HCT116 (cell line): ENCODE measurements around the gene KCNQ1OT1. TPM values are rescaled to one million over a fixed set of nuclear protein-coding genes. Genes with fewer than 3 reads are reported as not detected.

Experiments used
- ATAC-seq: fragments of 200-7000 bp; cut with Tn5 transposase; 2 replicates; pipeline ENCODE4 v1.9.1; 2020; ENCODE audit warnings: mild to moderate bottlenecking, moderate library complexity
- BruUV-seq: library from RNA; stranded (reverse); fragments of 400-500 nt; replicated peaks from 2 replicates; lab custom pipeline; 2021; lab: Mats Ljungman, UMichigan
- CTCF ChIA-PET: fragments of 300-600 bp; sonication (Branson Sonifier 250); formaldehyde crosslinking; loops from one replicate; lab custom pipeline; 2021; ENCODE audit warnings: antibody characterized with exemption; lab: Charles Lee
- POLR2A ChIA-PET: fragments of 300-600, 350-600 bp; sonication (Branson Sonifier 250); formaldehyde crosslinking; loops from one replicate; lab custom pipeline; 2021; ENCODE audit warnings: antibody characterized with exemption; lab: Charles Lee
- RAD21 ChIA-PET, 2 experiments: fragments of 300-600 bp; sonication (Branson Sonifier 250); formaldehyde crosslinking; loops; one replicate each; lab custom pipeline; 2023; ENCODE audit warnings: low total read pairs in 2 of 2; ENCODE audit not compliant: uncharacterized antibody in 2 of 2, unreplicated experiment in 2 of 2, low non-redundant PET in 1 of 2; lab: Charles Lee
- DNase-seq: peaks from one replicate; pipeline ENCODE4 v3.0.0-alpha.2; 2010; ENCODE audit warnings: low read depth, low spot score
- H2AFZ ChIP-seq: fragments of 200-600 bp; shearing (Covaris generic), sonication (generic); 2 replicates; pipeline ENCODE4 v1.6.1; 2017; ENCODE audit warnings: low read depth, mixed run types, mixed read lengths, antibody characterized with exemption, low read length; ENCODE audit not compliant: poor library complexity, severe bottlenecking
- H3K27ac ChIP-seq: 2 replicates; pipeline ENCODE4 v1.5.1; 2012; ENCODE audit warnings: low read depth, low read length
- H3K27me3 ChIP-seq: fragments of 200-600 bp; sonication (generic); 2 replicates; pipeline ENCODE4 v1.6.1; 2016; ENCODE audit warnings: mixed run types, low read length, mixed read lengths; ENCODE audit not compliant: insufficient read depth
- H3K36me3 ChIP-seq, 2 experiments: fragments of 200-500 bp in 1 of 2; fragments of 200-600 bp in 1 of 2; sonication (Bioruptor generic) in 1 of 2; sonication (generic) in 1 of 2; 2 replicates each; pipeline versions ENCODE4 v1.5.1 to v1.6.1; 2014 to 2016; ENCODE audit warnings: low read length in 2 of 2, inconsistent platforms in 1 of 2, mixed read lengths in 1 of 2, mixed run types in 1 of 2; ENCODE audit not compliant: insufficient read depth in 2 of 2, control insufficient read depth in 1 of 2
- H3K4me1 ChIP-seq, 2 experiments: fragments of 200-600 bp in 1 of 2; sonication (generic) in 1 of 2; 2 replicates each; pipeline versions ENCODE4 v1.5.1 to v1.6.1; 2012 to 2017; ENCODE audit warnings: low read length in 2 of 2, inconsistent platforms in 1 of 2, mild to moderate bottlenecking in 1 of 2, mixed read lengths in 1 of 2, mixed run types in 1 of 2, moderate library complexity in 1 of 2; ENCODE audit not compliant: insufficient read depth in 2 of 2, control insufficient read depth in 1 of 2
- H3K4me2 ChIP-seq: fragments of 200-600 bp; sonication (generic); 2 replicates; pipeline ENCODE4 v1.6.1; 2017; ENCODE audit warnings: mixed run types, low read length, mixed read lengths
- H3K4me3 ChIP-seq, 2 experiments: fragments of 200-600 bp in 1 of 2; sonication (generic) in 1 of 2; replicated peaks in 1 of 2; 2 replicates each; pipeline ENCODE4 v1.5.1; 2011 to 2016; ENCODE audit warnings: low read length in 2 of 2, control low read depth in 1 of 2, low read depth in 1 of 2, mild to moderate bottlenecking in 1 of 2, mixed read lengths in 1 of 2, mixed run types in 1 of 2
- H3K79me2 ChIP-seq: fragments of 200-600 bp; sonication (generic); 2 replicates; pipeline ENCODE4 v1.6.1; 2017; ENCODE audit warnings: mild to moderate bottlenecking, mixed run types, low read length, moderate library complexity, mixed read lengths; ENCODE audit not compliant: insufficient read depth
- H3K9ac ChIP-seq: fragments of 200-600 bp; sonication (generic); 2 replicates; pipeline ENCODE4 v1.6.1; 2016; ENCODE audit warnings: low read length, mixed read lengths
- H3K9me2 ChIP-seq: fragments of 200-600 bp; sonication (generic), shearing (Covaris generic); 2 replicates; pipeline ENCODE4 v1.6.1; 2017; ENCODE audit warnings: mixed run types, mild to moderate bottlenecking, moderate library complexity; ENCODE audit not compliant: insufficient read depth
- H3K9me3 ChIP-seq, 2 experiments: fragments of 200-500 bp in 1 of 2; fragments of 200-600 bp in 1 of 2; sonication (Bioruptor generic) in 1 of 2; sonication (generic) in 1 of 2; 2 replicates each; pipeline ENCODE4 v1.6.1; 2014 to 2017; ENCODE audit warnings: low read length in 2 of 2, mixed read lengths in 2 of 2, inconsistent platforms in 1 of 2, low read depth in 1 of 2, mild to moderate bottlenecking in 1 of 2, mixed run types in 1 of 2, moderate library complexity in 1 of 2; ENCODE audit not compliant: control insufficient read depth in 1 of 2, insufficient read depth in 1 of 2
- H4K20me1 ChIP-seq: fragments of 200-600 bp; sonication (generic), shearing (Covaris generic); 2 replicates; pipeline ENCODE4 v1.6.1; 2017; ENCODE audit warnings: mixed run types, mild to moderate bottlenecking, moderate library complexity; ENCODE audit not compliant: insufficient read depth
- CBX3 ChIP-seq: IDR thresholded peaks from 2 replicates; pipeline ENCODE4 v1.6.1; 2012; ENCODE audit warnings: low read depth
- JUND ChIP-seq: IDR thresholded peaks from 2 replicates; pipeline ENCODE4 v1.6.1; 2012
- SP1 ChIP-seq: IDR thresholded peaks from 2 replicates; pipeline ENCODE4 v1.6.1; 2012; ENCODE audit warnings: low read depth
- TCF7L2 ChIP-seq: IDR thresholded peaks from 2 replicates; pipeline ENCODE4 v1.7.0; 2011; ENCODE audit warnings: borderline replicate concordance, inconsistent platforms; ENCODE audit not compliant: insufficient read depth, insufficient read length; ENCODE audit errors: extremely low read depth
- ZFX ChIP-seq: fragments of 450-650 bp; IDR thresholded peaks from 2 replicates; pipeline ENCODE4 v1.6.1; 2017
- intact Hi-C: fragments of 100-400 bp; cut with micrococcal nuclease; formaldehyde crosslinking; loops from 2 replicates; pipeline ENCODE4 v1.10.0; 2022
- total RNA-seq: library from RNA; stranded (reverse); gene quantifications from one replicate; pipeline ENCODE4 v1.2.1, GENCODE V29; 2021; ENCODE audit not compliant: unreplicated experiment
- TF ChIP-seq, protein P1 (sequence below): IDR thresholded peaks from 2 replicates; pipeline ENCODE4 v1.6.1; 2012; ENCODE audit warnings: low read depth
- TF ChIP-seq, protein P2 (sequence below): IDR thresholded peaks from 2 replicates; pipeline ENCODE4 v1.6.1; 2012
- TF ChIP-seq, protein P3 (sequence below): IDR thresholded peaks from 2 replicates; pipeline ENCODE4 v1.6.1; 2012

KCNQ1OT1 gene
- total RNA-seq, 1 experiment from 2014 or later = 1.1 TPM

DNA sequence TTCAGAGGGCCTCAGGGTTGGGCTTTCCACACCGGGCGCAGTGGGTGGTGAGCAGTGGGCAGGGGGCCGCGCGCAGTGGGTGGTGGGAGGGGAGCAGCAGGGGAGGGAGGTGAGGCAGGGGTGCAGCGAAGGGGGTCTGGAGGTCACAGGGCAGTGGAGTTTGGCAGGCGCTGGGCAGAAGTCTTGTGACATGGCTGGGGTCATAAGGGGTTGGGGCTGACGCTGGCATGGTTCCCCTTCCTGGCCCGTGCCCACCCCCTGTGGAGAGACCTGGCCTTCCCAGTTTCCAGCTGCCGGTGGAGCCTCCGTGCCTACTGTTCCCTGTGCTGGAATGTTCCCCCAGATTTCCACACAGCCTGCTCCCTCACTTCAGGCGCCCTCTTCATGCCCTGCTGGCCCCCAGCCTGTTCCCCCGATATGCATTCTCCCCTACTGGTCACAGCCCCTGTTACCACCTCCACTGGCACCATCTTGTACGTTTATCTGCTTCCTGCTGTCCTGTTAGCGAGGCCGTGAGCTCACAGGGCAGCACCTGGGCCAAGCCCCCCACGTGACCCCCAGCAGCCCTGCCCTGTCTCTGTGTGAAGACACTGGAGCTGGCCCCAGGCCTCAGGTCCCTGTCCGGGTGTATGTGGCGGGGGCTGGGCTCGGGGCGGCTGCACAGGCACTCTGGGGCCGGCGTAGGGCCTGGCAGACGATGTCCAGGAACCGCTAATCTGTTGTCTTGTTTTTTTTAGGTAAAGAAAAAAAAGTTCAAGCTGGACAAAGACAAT is 111.6 kb downstream of the KCNQ1OT1 start:
- CTCF ChIA-PET = no interaction called here
- no peak overlapping the region for H3K4me2 ChIP-seq
- H3K4me3 ChIP-seq = no peak overlapping the region
- no peak overlapping the region for H3K9ac ChIP-seq
- no peaks in the 10 kb centered on the region for H3K36me3 ChIP-seq
- no peak overlapping the region for H2AFZ ChIP-seq
- BruUV-seq = no TSS peak
- H3K9me2 ChIP-seq = no peaks in the 10 kb centered on the region
- no peaks in the 10 kb centered on the region for H3K27me3 ChIP-seq
- no peak overlapping the region for H3K27ac ChIP-seq
- RAD21 ChIA-PET = no interaction called here
- intact Hi-C loops = no loop called here
- no peaks in the 10 kb centered on the region for H3K79me2 ChIP-seq
- ATAC-seq (no peak), DNase-seq (no peak)
- no peaks in the 10 kb centered on the region for H4K20me1 ChIP-seq
- TF ChIP-seq CBX3 (no peak), JUND (no peak), TCF7L2 (no peak), ZFX (no peak), SP1 (no peak)
- TF ChIP-seq, protein P1, sequence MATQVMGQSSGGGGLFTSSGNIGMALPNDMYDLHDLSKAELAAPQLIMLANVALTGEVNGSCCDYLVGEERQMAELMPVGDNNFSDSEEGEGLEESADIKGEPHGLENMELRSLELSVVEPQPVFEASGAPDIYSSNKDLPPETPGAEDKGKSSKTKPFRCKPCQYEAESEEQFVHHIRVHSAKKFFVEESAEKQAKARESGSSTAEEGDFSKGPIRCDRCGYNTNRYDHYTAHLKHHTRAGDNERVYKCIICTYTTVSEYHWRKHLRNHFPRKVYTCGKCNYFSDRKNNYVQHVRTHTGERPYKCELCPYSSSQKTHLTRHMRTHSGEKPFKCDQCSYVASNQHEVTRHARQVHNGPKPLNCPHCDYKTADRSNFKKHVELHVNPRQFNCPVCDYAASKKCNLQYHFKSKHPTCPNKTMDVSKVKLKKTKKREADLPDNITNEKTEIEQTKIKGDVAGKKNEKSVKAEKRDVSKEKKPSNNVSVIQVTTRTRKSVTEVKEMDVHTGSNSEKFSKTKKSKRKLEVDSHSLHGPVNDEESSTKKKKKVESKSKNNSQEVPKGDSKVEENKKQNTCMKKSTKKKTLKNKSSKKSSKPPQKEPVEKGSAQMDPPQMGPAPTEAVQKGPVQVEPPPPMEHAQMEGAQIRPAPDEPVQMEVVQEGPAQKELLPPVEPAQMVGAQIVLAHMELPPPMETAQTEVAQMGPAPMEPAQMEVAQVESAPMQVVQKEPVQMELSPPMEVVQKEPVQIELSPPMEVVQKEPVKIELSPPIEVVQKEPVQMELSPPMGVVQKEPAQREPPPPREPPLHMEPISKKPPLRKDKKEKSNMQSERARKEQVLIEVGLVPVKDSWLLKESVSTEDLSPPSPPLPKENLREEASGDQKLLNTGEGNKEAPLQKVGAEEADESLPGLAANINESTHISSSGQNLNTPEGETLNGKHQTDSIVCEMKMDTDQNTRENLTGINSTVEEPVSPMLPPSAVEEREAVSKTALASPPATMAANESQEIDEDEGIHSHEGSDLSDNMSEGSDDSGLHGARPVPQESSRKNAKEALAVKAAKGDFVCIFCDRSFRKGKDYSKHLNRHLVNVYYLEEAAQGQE = no peak
- TF ChIP-seq, protein P2, sequence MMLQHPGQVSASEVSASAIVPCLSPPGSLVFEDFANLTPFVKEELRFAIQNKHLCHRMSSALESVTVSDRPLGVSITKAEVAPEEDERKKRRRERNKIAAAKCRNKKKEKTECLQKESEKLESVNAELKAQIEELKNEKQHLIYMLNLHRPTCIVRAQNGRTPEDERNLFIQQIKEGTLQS = no peak
- TF ChIP-seq, protein P3, sequence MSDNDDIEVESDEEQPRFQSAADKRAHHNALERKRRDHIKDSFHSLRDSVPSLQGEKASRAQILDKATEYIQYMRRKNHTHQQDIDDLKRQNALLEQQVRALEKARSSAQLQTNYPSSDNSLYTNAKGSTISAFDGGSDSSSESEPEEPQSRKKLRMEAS = no peak
- POLR2A ChIA-PET = no interaction called here
- H3K4me1 ChIP-seq = no peaks in the 10 kb centered on the region
- no peaks in the 10 kb centered on the region for H3K9me3 ChIP-seq
